ENCODE results near the gene IFNLR1.
"Not testable (repeated sequence)": the region's sequence is repeated elsewhere in the genome, so short reads cannot be mapped to it uniquely, and the experiment has no call there.

The IFNLR1 gene

GRCh38 chr1:24186993-24187790 is at the start of gene IFNLR1:
Gene IFNLR1 (minus strand): TSS chr1:24187289. CDS start chr1:24187248, 41 bp downstream.
- peak; percentile 68 for DNase-seq (ENCODE audit: low read depth)

GRCh38 chr1:24235921-24236788 is 49.1 kb upstream of the IFNLR1 start:
- DNase-seq (ENCODE audit: low read depth), result no peak

GRCh38 chr1:24233684-24234600 is 46.9 kb upstream of the IFNLR1 start:
- DNase-seq (ENCODE audit: low read depth), result no peak

GRCh38 chr1:24231701-24232100 is 44.6 kb upstream of the IFNLR1 start:
- no peak for DNase-seq (ENCODE audit: low read depth)

- DNase-seq (ENCODE audit: low read depth), result no peak
Observed at GRCh38 chr1:24228311-24228710, 41.2 kb upstream of the IFNLR1 start.

GRCh38 chr1:24226749-24227148 is 39.7 kb upstream of the IFNLR1 start:
- no peak for DNase-seq (ENCODE audit: low read depth)

GRCh38 chr1:24224761-24225160 is 37.7 kb upstream of the IFNLR1 start:
- DNase-seq (ENCODE audit: low read depth), result no peak

- no peak for DNase-seq (ENCODE audit: low read depth)
Observed at GRCh38 chr1:24224086-24224485, 37.0 kb upstream of the IFNLR1 start.

- no peak for DNase-seq (ENCODE audit: low read depth)
Observed at GRCh38 chr1:24222793-24223192, 35.7 kb upstream of the IFNLR1 start.

GRCh38 chr1:24222008-24222605 is 35.0 kb upstream of the IFNLR1 start:
- no peak for DNase-seq (ENCODE audit: low read depth)

- no peak for DNase-seq (ENCODE audit: low read depth)
Observed at GRCh38 chr1:24221246-24221645, 34.2 kb upstream of the IFNLR1 start.

GRCh38 chr1:24216276-24217074 is 29.4 kb upstream of the IFNLR1 start:
- DNase-seq (ENCODE audit: low read depth), result no peak

- no peak for DNase-seq (ENCODE audit: low read depth)
Observed at GRCh38 chr1:24215226-24215814, 28.2 kb upstream of the IFNLR1 start.

GRCh38 chr1:24212376-24212775 is 25.3 kb upstream of the IFNLR1 start:
- no peak for DNase-seq (ENCODE audit: low read depth)

GRCh38 chr1:24210195-24210627 is 23.1 kb upstream of the IFNLR1 start:
- DNase-seq (ENCODE audit: low read depth), result no peak

GRCh38 chr1:24209097-24209496 is 22.0 kb upstream of the IFNLR1 start:
- no peak for DNase-seq (ENCODE audit: low read depth)

- DNase-seq (ENCODE audit: low read depth), result no peak
Observed at GRCh38 chr1:24207709-24208108, 20.6 kb upstream of the IFNLR1 start.

- not testable (repeated sequence) for DNase-seq (ENCODE audit: low read depth)
Observed at GRCh38 chr1:24207395-24207687, 20.3 kb upstream of the IFNLR1 start.

- DNase-seq (ENCODE audit: low read depth), result no peak
Observed at GRCh38 chr1:24206516-24207394, 19.7 kb upstream of the IFNLR1 start.

- no peak for DNase-seq (ENCODE audit: low read depth)
Observed at GRCh38 chr1:24206083-24206464, 19.0 kb upstream of the IFNLR1 start.
